Measurements from ENCODE around the gene CLSTN1.
A peak's percentile ranks its signal among the peaks of the same experiment; 100 is the strongest.
"Not testable (repeated sequence)": the region's sequence is repeated elsewhere in the genome, so short reads cannot be mapped to it uniquely, and the experiment has no call there.

The CLSTN1 gene

DNA sequence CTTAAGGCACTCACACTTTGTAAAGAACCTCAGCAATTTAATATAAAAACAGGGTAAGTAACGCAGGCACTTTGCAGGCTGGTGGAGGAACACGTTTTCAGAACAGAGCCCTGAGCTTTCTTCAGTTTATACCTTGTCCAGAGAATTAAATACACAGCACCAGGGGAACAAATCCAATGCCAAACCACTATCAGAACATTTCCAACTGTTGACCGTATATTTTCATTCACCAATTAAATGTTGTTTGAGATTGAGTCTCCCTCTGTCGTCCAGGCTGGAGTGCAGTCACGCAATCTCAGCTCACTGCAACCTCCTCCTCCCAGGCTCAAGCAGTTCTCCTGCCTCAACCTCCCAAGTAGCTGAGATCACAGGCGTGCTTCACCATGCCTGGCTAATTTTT, 29.7 kb downstream of the CLSTN1 start:
- no peak for DNase-seq

DNA sequence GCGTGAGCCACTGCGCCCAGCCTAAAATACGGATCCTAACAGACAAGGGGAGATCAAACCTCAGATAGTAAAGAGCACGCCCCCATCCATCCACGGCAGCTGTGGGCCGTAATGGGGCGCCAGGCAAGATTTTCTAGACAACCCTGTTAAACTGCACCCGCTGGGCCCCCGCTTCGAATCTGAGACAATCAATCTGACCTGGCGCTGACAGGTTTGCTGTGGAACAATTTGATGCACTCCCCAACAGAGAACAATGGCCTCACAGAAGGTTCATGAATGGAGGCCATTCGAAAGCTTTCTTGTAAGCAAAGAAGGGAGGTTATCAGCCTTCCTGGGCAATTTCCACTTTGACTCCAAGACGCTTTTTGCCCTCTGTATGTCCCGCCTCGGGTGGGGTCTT, 30.5 kb downstream of the CLSTN1 start:
- DNase-seq, result no peak

DNA sequence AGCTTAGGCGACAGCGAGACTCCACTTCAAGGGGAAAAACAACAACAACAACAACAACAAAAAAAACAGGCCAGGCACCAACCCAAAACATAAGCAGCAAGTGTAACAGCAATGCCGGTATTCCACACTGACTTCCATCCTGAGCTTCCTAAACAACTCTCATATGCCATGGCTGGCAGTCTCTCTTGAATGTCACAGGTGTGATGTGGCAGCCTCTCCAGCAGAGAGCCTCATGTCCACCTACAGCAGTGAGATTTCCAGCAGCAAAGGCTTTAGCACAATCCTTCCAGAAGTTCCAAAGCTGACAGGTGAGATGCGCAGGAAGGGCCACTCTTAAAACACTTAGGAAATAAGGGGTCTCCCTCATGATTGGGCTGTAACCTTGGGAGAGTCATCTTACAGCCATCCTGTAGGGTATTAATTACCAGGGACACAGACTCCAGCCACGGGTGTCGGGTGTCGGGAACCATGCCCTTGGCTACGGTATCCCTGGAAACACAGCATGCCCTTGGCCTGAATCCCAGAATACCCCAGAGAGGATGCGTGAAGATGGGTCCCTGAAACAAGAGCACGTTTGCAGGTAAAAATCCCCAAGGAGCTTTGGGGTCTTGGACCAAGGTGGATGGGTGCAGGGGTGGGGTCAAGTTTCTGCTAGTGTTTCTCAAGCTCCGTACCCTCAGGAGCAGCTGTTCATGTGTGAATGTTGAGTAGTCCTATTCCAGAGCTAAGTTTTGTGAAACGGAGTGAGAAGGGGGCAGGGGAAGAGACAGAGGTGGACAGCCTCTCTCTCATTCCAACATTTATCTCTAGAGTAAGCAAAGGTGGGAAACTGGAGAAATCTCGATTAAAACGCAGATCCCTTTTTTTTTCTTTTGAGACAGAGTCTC, 31.4 kb downstream of the CLSTN1 start:
- DNase-seq, result peak; percentile 94

DNA sequence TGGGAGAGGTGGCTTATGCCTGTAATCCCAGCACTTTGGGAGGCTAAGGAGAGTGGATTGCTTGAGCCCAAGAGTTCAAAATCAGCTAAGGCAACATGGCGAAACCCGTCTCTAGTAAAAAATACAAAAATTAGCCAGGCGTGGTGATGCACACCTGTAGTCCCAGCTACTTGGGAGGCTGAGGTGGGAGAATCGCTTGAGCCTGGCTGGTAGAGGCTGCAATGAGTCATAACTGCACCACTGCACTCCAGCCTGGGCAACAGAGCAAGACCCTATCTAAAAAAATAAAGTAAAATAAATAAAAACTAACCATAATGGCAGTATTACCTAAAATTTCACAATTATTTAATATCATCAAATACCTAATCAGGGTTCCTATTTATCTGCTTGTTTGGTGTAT, 34.1 kb downstream of the CLSTN1 start:
- DNase-seq, result not testable (repeated sequence)

GRCh38 chr1:9787702-9788101, 36.1 kb downstream of the CLSTN1 start:
- DNase-seq, result no peak

- no peak for DNase-seq
Observed at GRCh38 chr1:9785406-9785805, 38.4 kb downstream of the CLSTN1 start.

DNA sequence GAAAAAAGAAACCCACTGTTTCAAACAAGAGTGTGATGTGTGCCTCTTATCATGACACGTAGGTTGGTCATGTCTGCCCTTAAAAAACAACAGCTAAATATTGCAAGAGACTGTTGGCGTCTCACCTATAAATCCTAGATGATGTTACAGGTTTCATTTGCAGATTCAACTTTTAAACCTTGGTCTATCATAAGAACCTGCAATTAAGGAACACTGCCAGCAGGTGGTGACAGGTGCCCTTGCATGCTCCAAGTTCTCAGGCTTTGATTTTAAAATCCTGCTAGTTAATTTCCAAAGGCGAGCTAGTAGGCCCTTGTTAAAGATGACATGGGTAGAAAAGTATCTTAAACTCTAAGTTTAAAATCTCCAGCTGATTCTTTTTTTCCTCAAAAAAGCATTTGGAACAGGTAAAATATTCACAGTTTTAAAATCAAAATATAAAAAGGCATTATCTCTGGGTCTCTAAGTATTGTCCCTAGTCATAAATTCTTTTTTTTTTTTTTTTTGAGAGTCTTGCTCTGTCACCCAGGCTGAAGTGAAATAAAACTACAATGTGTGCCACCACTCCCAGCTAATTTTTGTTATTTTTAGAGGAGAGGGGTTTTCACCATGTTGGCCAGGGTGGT, 39.1 kb downstream of the CLSTN1 start:
- peak; percentile 68 for DNase-seq

DNA sequence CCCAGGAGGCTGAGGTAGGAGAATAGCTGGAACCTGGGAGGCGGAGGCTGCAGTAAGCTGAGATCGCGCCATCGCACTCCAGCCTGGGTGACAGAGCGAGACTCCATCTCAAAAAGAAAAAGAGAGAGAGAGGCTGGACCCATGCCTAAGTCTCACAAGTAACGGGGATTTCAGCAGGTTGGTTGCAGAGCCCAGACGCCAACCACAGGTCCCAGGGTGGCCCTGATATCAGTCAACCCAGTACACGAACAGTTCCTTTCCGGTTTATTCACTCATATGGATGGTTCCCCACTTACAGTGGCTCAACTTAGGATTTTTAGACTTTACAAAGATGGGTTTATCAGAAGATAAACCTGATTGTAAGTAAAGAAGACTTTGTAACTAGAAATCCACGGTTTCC, 40.9 kb downstream of the CLSTN1 start:
- no peak for DNase-seq

DNA sequence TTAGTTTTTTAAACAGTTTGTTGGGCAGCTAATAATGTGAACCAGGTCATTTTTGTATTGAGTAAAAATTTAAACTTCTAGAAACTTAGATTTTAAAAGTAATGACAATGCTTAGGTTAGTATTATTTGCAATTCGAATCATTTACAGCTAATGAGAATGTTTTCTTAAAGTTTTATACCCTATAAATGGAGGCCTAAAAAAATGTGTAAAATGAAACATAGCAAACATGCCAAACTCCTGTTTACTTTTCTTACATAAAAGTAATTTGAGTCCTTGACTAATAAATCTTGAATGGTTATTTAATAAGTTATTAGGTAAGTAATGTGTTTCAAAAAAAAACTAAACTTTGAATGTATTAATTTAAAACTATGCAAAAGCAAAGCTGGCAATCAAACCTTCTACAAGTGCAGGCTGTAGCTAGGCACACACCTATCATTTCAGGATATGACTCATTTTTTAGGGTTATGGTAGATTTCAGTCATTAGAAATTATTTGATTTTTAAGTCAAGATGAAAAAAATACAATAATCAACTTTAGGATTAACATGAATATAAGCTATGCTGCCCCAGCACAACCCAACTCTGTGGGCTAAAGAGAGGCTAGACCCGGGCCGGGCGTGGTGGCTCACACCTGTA, 41.5 kb downstream of the CLSTN1 start:
- DNase-seq, result no peak

- DNase-seq, result no peak
Observed at GRCh38 chr1:9780554-9781110, 43.1 kb downstream of the CLSTN1 start.

DNA sequence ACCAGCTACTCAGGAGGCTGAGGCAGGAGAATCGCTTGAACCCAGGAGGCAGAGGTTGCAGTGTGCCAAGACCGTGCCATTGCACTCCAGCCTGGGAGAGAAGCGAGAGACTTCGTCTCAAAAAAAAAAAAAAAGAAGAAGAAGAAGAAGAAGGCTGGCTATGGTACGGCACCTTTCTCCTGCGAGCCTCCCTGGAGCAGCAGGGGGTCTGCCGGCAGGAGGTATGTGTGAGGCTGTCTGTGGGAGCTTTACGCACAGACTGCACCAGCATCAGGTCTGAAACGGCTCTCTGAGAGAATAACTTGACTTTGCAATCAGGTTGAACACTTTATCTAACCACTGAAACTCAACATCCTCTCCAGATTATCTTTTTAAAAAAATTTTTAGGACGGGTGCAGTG, 44.9 kb downstream of the CLSTN1 start:
- DNase-seq, result no peak

GRCh38 chr1:9776685-9777084, 47.1 kb downstream of the CLSTN1 start:
- DNase-seq, result no peak

DNA sequence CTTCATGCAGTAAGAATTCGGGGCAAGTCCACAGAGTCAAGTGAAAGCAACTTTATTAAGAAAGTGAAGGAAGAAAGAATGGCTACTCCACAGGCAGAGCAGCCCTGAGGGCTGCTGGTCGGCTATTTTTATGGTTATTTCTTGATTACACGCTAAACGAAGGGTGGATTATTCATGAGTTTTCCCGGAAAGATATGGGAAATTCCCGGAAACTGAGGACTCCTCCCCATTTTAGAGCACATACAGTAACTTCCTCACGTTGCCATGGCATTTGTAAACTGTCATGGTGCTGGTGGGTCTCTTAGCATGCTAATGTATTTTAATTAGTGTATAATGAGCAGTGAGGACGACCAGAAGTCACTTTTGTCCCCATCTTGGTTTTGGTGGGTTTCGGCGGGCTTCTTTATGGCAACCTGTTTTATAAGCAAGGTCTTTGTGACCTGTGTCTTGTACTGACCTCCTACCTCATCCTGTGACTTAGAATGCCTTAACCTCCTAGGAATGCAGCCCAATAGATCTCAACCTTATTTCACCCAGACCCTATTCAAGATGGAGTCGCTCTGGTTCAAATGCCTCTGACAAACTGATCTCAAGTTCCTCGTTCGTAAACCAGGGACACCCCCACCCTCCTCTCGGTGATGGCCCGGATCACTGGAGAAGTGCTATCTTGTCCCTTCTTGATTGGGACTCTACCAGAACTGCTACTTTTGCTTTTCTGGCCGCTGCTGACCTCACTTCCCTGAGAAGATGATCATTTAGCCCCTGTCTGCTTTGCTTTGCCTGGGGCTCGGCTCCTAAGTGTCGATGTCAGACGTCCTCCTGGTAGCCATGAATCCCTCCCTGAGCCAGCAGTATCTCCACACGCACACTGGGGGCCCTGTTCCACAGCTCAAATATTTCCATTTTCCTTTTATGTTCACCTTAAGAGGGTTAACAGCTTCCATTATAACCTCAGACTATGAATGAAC, 48.8 kb downstream of the CLSTN1 start:
- no peak for DNase-seq

- no peak for DNase-seq
Observed at GRCh38 chr1:9770298-9770697, 53.5 kb downstream of the CLSTN1 start.

- DNase-seq, result no peak
Observed at GRCh38 chr1:9768983-9769382, 54.8 kb downstream of the CLSTN1 start.

GRCh38 chr1:9767964-9768668, 55.6 kb downstream of the CLSTN1 start:
- no peak for DNase-seq

GRCh38 chr1:9766759-9767442, 56.9 kb downstream of the CLSTN1 start:
- DNase-seq, result no peak

DNA sequence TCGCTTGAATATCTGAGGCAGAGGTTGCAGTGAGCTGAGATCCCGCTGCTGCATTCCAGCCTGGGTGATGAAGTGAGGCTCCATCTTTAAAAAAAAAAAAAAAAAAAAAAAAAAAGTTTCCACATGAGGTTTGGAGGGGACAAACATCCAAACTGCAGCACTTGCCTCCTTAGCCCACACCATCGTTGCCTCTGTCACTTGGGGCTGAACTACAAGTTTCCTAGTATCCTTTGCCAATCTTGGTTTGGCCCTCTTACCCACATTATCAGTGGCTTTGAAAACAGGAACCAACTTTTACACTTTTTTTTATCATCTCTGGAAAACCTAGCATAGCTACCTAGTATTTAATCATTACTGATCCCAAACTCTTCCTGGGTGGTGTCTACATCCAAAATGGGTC, 59.2 kb downstream of the CLSTN1 start:
- no peak for DNase-seq

- no peak for DNase-seq
Observed at GRCh38 chr1:9763914-9764313, 59.9 kb downstream of the CLSTN1 start.

DNA sequence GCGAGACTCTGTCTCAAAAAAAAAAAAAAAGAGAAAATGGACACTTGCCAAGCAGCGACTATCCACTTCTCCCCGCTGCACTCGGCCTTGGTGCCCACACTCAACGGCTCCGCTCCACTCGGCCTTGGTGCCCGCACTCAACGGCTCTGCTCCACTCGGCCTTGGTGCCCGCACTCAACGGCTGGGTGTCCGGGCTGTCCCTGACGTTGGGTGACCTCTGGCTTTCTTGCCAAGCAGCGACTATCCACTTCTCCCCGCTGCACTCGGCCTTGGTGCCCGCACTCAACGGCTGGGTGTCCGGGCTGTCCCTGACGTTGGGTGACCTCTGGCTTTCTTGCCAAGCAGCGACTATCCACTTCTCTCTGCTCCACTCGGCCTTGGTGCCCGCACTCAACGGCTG, 61.3 kb downstream of the CLSTN1 start:
- not testable (repeated sequence) for DNase-seq

- DNase-seq, result no peak
Observed at GRCh38 chr1:9761855-9762254, 61.9 kb downstream of the CLSTN1 start.
